ENCODE results near the gene KAZALD1. TPM values are rescaled to one million over a fixed set of nuclear protein-coding genes. Genes with fewer than 3 reads are reported as not detected.

The KAZALD1 gene
- total and polyA plus RNA-seq, 7 donors: 1.5 to 10.7 (median 3.1) TPM

GRCh38 chr10:101043363-101043707 lies 18.5 kb upstream of the KAZALD1 start:
- 24 to 39% (median 29%) methylated on average over 2 of the region's 2 CpGs for WGBS, 3 donors
- peak overlapping the region; percentile 76 for H3K27ac ChIP-seq
- TF ChIP-seq CTCF (IDR thresholded peaks at IDR 0.05): no peak
- H3K4me1 ChIP-seq: peaks cover 10% of the 10 kb centered on the region
- peaks cover 0 to 22% (median 3%) of the 10 kb centered on the region in 3 donors for H3K27me3 ChIP-seq (ENCODE audit: insufficient read depth in 3 of 3, low read length in 2 of 3)
- H3K4me3 ChIP-seq: peak overlapping the region; percentile 71
- no peaks in the 10 kb centered on the region for H3K36me3 ChIP-seq (ENCODE audit: insufficient read depth in 1 of 2, low read depth in 1 of 2)
- intact Hi-C loops (cut with DNase I): loop anchor here (2.0 kb wide), 1 partner anchor 17 kb away; the partner anchor contains the start of gene KAZALD1 (in 2 of the 2)
- no peaks in the 10 kb centered on the region for H3K9me3 ChIP-seq
- no peak for ATAC-seq
- no peak for DNase-seq

GRCh38 chr10:101044117-101044516 lies 17.7 kb upstream of the KAZALD1 start:
- DNase-seq (no peak), ATAC-seq (no peak)
- intact Hi-C loops (cut with DNase I): no loop called here
- H3K27me3 ChIP-seq (ENCODE audit: insufficient read depth in 3 of 3, low read length in 2 of 3): peaks cover 0 to 30% (median 5%) of the 10 kb centered on the region in 3 donors
- H3K4me3 ChIP-seq: no peak overlapping the region
- H3K36me3 ChIP-seq (ENCODE audit: insufficient read depth in 1 of 2, low read depth in 1 of 2): no peaks in the 10 kb centered on the region
- TF ChIP-seq CTCF (IDR thresholded peaks at IDR 0.05): no peak
- no peaks in the 10 kb centered on the region for H3K9me3 ChIP-seq
- H3K27ac ChIP-seq: no peak overlapping the region
- peaks cover 10% of the 10 kb centered on the region for H3K4me1 ChIP-seq
- WGBS, 3 donors: 80 to 93% (median 83%) methylated on average over 2 of the region's 2 CpGs

GRCh38 chr10:101046332-101047238 lies 15.2 kb upstream of the KAZALD1 start:
- intact Hi-C loops (cut with DNase I): no loop called here
- no peak for DNase-seq
- peaks cover 0 to 49% (median 9%) of the 10 kb centered on the region in 3 donors for H3K27me3 ChIP-seq (ENCODE audit: insufficient read depth in 3 of 3, low read length in 2 of 3)
- no peaks in the 10 kb centered on the region for H3K36me3 ChIP-seq (ENCODE audit: insufficient read depth in 1 of 2, low read depth in 1 of 2)
- no peaks in the 10 kb centered on the region for H3K9me3 ChIP-seq
- no peak overlapping the region for H3K27ac ChIP-seq
- TF ChIP-seq CTCF (IDR thresholded peaks at IDR 0.05): no peak
- 40 to 47% (median 45%) methylated on average over 23 to 25 of the region's 25 CpGs for WGBS, 3 donors
- no peak overlapping the region for H3K4me3 ChIP-seq
- peaks cover 19% of the 10 kb centered on the region for H3K4me1 ChIP-seq
- no peak for ATAC-seq

- ATAC-seq (no peak), DNase-seq (no peak)
- H3K9me3 ChIP-seq: no peaks in the 10 kb centered on the region
- no peak overlapping the region for H3K27ac ChIP-seq
- no peak overlapping the region for H3K4me3 ChIP-seq
- H3K36me3 ChIP-seq (ENCODE audit: insufficient read depth in 1 of 2, low read depth in 1 of 2): no peaks in the 10 kb centered on the region
- 20 to 29% (median 27%) methylated on average over 15 to 16 of the region's 16 CpGs for WGBS, 3 donors
- H3K4me1 ChIP-seq: peaks cover 12% of the 10 kb centered on the region
- no peak for TF ChIP-seq CTCF (IDR thresholded peaks at IDR 0.05)
- peaks cover 0 to 49% (median 9%) of the 10 kb centered on the region in 3 donors for H3K27me3 ChIP-seq (ENCODE audit: insufficient read depth in 3 of 3, low read length in 2 of 3)
- intact Hi-C loops (cut with DNase I): no loop called here
These were observed 14.5 kb upstream of the KAZALD1 start for GRCh38 chr10:101047268-101047667.

Measured in psoas muscle (tissue), 8 donors.